ENCODE measurements around the gene METTL16.

The METTL16 gene

DNA sequence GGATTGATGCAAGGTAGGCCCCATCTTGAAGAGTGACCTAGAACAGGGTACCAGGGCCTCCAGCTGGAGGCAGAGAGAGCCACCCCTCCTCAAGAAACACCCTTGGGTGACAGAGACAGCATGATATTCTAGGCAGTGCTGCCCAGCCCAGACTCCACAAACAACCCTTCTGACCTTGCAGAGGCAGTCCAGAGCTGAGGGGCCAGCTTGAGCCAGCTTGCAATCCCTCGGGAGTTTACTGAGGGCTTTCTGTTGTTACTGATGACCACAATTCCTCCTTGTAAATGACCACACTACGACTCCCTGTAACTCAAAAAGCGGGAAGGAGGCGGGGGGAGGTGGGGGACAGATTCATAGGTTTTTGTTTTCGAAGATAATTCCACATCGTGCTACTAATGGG, 92.2 kb downstream of the METTL16 start:
- Mint-ChIP-seq H3K4me3 (no peak overlapping the region), H3K36me3 (ENCODE audit: low read depth) (peaks cover 34% of the 10 kb centered on the region), H3K9me3 (no peaks in the 10 kb centered on the region), H3K4me1 (no peaks in the 10 kb centered on the region), H3K27me3 (ENCODE audit: low read depth) (no peaks in the 10 kb centered on the region), H3K27ac (no peak overlapping the region)
- TF ChIP-seq CTCF (IDR thresholded peaks at IDR 0.05; ENCODE audit: unreplicated experiment in 3 of 3), result no peak

GRCh38 chr17:2418572-2418971, 93.1 kb downstream of the METTL16 start:
- no peak for TF ChIP-seq CTCF (IDR thresholded peaks at IDR 0.05; ENCODE audit: unreplicated experiment in 3 of 3)
- H3K4me1 Mint-ChIP-seq, result no peaks in the 10 kb centered on the region
- H3K27ac Mint-ChIP-seq, result peak overlapping the region in 1 of 3 experiments; percentile 45
- no peaks in the 10 kb centered on the region for H3K9me3 Mint-ChIP-seq
- H3K36me3 Mint-ChIP-seq (ENCODE audit: low read depth), result peaks cover 42% of the 10 kb centered on the region
- H3K4me3 Mint-ChIP-seq, result no peak overlapping the region
- H3K27me3 Mint-ChIP-seq (ENCODE audit: low read depth), result no peaks in the 10 kb centered on the region

DNA sequence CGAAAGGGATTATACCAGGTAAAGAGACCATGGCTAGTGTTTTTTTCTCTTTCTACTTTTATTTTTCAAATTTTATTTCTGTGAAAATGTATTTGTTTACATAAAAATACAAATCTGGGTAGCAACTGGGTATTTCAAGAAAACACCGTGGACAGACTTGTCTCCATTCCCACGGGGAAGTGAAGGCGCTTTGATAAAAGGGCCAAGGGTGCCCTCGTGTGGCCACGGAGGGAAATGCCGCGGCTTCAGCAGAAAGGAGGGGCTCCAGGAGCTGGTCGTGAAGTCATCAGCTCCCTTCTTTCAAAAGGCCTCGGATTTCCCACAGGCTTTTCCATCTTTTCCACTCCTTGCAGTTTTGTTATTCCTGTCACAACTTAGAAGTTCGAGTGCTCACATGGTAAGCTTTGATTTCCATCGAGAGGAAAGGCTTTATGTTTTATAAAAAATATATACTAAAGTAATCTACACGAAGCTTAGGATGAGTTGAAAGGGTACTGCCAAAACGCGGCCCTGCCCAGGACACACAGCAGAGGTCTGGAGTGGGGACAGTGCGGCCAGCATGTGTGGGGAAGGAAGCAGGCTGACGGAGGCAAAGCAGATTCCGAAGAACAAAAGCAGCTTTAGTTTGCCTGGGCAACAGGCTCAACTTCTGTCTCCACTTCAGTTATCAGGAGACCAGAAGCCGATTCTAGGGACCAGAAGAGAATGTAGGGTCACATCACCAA, 95.5 kb downstream of the METTL16 start:
- peaks cover 36% of the 10 kb centered on the region for H3K36me3 Mint-ChIP-seq (ENCODE audit: low read depth)
- no peak overlapping the region for H3K4me3 Mint-ChIP-seq

GRCh38 chr17:2415081-2415480, 96.6 kb downstream of the METTL16 start:
- Mint-ChIP-seq H3K27ac (no peak overlapping the region), H3K4me1 (no peaks in the 10 kb centered on the region), H3K36me3 (ENCODE audit: low read depth) (peaks cover 33% of the 10 kb centered on the region), H3K4me3 (no peak overlapping the region), H3K27me3 (ENCODE audit: low read depth) (no peaks in the 10 kb centered on the region), H3K9me3 (no peaks in the 10 kb centered on the region)
- TF ChIP-seq CTCF (IDR thresholded peaks at IDR 0.05; ENCODE audit: unreplicated experiment in 3 of 3), result no peak

More for the DNA sequence above, 95.5 kb downstream of the METTL16 start:
- H3K9me3 Mint-ChIP-seq, result no peaks in the 10 kb centered on the region
- no peaks in the 10 kb centered on the region for H3K27me3 Mint-ChIP-seq (ENCODE audit: low read depth)
- H3K4me1 Mint-ChIP-seq, result no peaks in the 10 kb centered on the region
- peak overlapping the region in 1 of 3 experiments; percentile 40 for H3K27ac Mint-ChIP-seq
- peak; percentile 98 to 99 (median 98) for TF ChIP-seq CTCF (IDR thresholded peaks at IDR 0.05; ENCODE audit: unreplicated experiment in 3 of 3)

DNA sequence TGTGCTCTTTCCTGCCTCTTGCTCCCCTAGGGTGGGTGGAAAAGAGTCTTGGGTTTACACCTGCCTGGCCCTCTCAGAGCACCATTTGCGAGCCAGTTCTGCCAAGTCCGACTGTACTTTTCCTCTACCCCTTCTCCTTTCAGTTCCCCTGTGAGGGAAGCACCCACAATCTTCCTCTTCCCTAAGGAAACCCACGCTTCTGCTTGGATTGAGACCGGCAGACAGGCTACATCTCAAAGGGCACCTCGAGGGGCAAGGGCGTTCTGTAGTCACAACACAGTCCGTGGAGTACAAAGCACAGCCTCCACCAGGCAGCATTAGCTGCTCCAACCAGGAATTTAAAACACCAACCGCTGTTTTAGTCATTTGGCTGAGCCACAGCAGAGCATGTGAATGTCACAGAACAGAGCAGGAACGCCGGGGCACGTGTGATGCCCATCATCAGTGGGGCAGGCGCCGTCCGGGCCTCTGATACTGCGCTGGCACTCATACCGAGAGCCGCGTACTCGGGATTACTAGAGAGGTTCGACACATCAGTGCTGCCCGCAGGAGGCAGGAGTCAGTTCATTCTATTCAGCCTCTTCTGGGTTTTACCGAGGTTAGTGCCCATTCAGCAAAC, 97.1 kb downstream of the METTL16 start:
- Mint-ChIP-seq H3K36me3 (ENCODE audit: low read depth) (peaks cover 28% of the 10 kb centered on the region), H3K4me1 (no peaks in the 10 kb centered on the region), H3K27me3 (ENCODE audit: low read depth) (no peaks in the 10 kb centered on the region), H3K4me3 (no peak overlapping the region), H3K9me3 (no peaks in the 10 kb centered on the region), H3K27ac (no peak overlapping the region)
- no peak for TF ChIP-seq CTCF (IDR thresholded peaks at IDR 0.05; ENCODE audit: unreplicated experiment in 3 of 3)

Measured in nephron (organoid).